Measurements from ENCODE around the gene CH25H. TPM values are rescaled to one million over a fixed set of nuclear protein-coding genes. Genes with fewer than 3 reads are reported as not detected.

The CH25H gene
- total RNA-seq, 4 donors from 2014 or later = 0.68 to 4.2 (median 1.1) TPM

DNA sequence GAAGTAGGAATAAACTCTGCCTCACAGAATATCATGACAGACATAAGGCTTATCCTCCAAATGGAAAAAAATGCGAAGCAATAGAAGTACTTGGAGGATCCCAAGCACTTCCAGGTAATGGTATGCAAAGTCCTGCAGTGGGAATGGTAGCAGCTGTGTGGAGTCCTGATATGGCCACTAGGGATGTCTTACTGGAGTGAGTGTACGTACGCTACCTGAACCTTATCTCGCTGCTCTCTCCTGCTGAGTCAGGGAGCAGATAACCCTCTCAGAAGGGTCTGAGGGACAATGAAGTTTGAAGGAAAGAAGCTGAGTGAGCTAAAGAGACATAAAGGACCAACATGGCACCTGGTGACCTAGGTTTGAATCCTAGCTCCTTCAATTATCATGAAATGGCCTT lies 42.2 kb downstream of the CH25H start:
- WGBS = 92% methylated on average over 4 of the region's 4 CpGs
- Histone ChIP-seq H3K27ac (no peak overlapping the region), H3K4me3 (no peak overlapping the region), H3K4me1 (peaks cover 40% of the 10 kb centered on the region), H3K36me3 (no peaks in the 10 kb centered on the region), H3K27me3 (no peaks in the 10 kb centered on the region), H3K9me3 (no peaks in the 10 kb centered on the region)
- no peak for DNase-seq (ENCODE audit: low spot score in 2 of 2)
- TF ChIP-seq, protein P1, sequence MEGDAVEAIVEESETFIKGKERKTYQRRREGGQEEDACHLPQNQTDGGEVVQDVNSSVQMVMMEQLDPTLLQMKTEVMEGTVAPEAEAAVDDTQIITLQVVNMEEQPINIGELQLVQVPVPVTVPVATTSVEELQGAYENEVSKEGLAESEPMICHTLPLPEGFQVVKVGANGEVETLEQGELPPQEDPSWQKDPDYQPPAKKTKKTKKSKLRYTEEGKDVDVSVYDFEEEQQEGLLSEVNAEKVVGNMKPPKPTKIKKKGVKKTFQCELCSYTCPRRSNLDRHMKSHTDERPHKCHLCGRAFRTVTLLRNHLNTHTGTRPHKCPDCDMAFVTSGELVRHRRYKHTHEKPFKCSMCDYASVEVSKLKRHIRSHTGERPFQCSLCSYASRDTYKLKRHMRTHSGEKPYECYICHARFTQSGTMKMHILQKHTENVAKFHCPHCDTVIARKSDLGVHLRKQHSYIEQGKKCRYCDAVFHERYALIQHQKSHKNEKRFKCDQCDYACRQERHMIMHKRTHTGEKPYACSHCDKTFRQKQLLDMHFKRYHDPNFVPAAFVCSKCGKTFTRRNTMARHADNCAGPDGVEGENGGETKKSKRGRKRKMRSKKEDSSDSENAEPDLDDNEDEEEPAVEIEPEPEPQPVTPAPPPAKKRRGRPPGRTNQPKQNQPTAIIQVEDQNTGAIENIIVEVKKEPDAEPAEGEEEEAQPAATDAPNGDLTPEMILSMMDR (IDR thresholded peaks at IDR 0.05) = no peak

DNA sequence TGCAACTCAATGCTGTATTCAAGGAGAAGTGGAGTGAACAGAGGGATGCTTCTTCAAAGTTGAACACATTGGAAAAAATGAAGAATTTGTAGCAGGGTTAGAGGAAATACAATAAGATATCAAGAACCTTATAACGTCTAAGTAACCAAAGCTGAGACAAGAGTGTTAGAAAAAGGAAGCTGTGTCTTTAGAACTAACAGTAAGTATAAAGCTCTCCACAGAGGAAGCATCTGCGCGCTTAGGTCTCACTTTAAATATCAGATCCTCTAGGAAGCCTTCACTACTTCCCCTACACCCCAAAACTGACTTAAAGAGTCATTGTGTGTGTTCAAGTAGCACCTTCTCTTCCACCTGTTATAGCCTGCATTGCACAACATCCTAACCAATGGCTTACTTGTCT lies 43.0 kb downstream of the CH25H start:
- DNase-seq (ENCODE audit: low spot score in 2 of 2) = no peak
- Histone ChIP-seq H3K4me1 (peaks cover 40% of the 10 kb centered on the region), H3K4me3 (no peak overlapping the region), H3K27me3 (no peaks in the 10 kb centered on the region), H3K9me3 (no peaks in the 10 kb centered on the region), H3K36me3 (no peaks in the 10 kb centered on the region), H3K27ac (peak overlapping the region; percentile 68)
- WGBS = 49% methylated on average over 3 of the region's 3 CpGs
- no peak for TF ChIP-seq POLR2A (IDR thresholded peaks at IDR 0.05)

DNA sequence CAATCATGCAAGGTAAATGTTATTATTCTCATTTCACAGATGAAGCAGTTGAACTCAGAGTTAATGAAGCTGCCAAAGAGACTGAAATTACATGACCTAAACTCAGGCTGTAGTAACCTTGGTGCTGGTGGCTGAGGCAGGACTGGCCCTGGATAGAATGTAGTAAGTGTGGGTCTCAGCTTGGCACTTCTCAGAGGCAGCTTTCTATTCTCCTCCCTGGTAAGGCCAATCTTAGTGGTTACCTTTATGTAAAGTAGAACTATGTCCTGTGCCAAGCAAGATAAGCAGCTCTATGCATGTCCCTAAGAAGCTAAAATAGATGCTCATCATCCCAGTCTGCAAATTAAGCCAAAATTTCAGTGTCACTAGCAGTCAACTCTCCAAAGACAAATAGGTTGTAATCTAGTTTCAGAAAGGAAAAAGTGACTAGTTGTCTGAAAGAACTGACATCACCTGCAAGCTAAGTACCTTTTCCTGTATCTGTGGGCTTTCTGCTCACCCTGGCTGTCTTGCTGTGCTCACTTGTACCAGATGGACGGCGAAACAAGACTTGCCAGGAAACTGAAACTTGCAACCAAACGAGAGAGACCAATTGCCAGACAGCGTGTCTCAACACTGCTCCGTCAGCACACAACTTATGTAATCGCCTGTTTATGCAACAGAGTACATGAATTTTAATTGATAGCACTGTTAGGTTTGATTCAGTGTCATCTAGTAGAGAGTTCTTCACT lies 43.7 kb downstream of the CH25H start:
- Histone ChIP-seq H3K36me3 (no peaks in the 10 kb centered on the region), H3K9me3 (no peaks in the 10 kb centered on the region), H3K4me3 (no peak overlapping the region), H3K4me1 (peaks cover 39% of the 10 kb centered on the region), H3K27me3 (no peaks in the 10 kb centered on the region), H3K27ac (peak overlapping the region; percentile 68)
- peak; percentile 74 to 80 for DNase-seq (ENCODE audit: low spot score in 2 of 2)
- 34% methylated on average over 6 of the region's 6 CpGs for WGBS
- TF ChIP-seq POLR2AphosphoS5 (IDR thresholded peaks at IDR 0.05) (peak in 2 of 3 donors; percentile 85 to 89), EP300 (IDR thresholded peaks at IDR 0.05) (no peak)

DNA sequence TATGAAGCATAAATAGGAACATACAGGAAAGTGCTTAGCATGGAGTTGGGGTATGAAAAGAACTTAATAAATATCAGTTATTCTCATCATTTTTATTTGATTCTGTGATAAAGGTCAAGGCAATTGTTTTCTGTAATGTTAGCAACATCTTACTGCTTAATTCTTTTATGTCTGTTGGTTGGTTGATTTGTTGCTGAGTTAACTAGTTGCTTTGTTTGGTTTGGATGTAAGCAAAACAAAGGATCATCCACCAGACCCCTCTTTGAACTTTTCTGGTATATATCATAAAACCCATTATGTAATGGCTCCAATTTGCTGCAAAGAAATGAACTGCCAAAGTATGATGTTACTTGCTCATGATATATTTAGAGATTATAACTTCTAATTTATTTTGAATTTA lies 44.5 kb downstream of the CH25H start:
- Histone ChIP-seq H3K9me3 (no peaks in the 10 kb centered on the region), H3K36me3 (no peaks in the 10 kb centered on the region), H3K27ac (no peak overlapping the region), H3K4me1 (peaks cover 33% of the 10 kb centered on the region), H3K4me3 (no peak overlapping the region), H3K27me3 (no peaks in the 10 kb centered on the region)
- TF ChIP-seq POLR2AphosphoS5 (IDR thresholded peaks at IDR 0.05) = no peak
- TF ChIP-seq, protein P1 (IDR thresholded peaks at IDR 0.05) = no peak
- TF ChIP-seq POLR2A (IDR thresholded peaks at IDR 0.05) = no peak
- TF ChIP-seq EP300 (IDR thresholded peaks at IDR 0.05) = no peak
- no peak for DNase-seq (ENCODE audit: low spot score in 2 of 2)

DNA sequence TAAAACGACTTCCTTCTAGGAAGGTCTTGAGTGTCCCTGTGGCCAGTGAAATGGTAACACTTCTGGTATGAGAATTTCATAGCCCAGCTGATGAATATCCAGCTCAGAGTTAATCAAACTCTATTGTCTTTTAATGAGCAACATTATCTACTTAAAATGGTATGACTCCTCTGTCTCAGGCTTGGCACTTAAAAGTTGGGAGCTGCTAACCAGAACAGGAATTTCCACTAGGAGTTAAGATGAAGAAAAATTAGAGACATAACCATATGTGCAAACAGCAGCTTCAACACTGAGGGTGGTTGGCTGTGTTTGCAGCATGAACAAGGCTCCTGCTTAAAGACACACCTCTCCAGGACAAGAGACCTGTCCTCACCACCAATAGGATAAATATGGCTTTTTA lies 46.8 kb downstream of the CH25H start:
- Histone ChIP-seq H3K9me3 (no peaks in the 10 kb centered on the region), H3K36me3 (no peaks in the 10 kb centered on the region), H3K4me3 (no peak overlapping the region), H3K27me3 (no peaks in the 10 kb centered on the region), H3K27ac (no peak overlapping the region), H3K4me1 (peaks cover 27% of the 10 kb centered on the region)
- 77% methylated on average over 1 of the region's 1 CpG for WGBS
- TF ChIP-seq EP300 (IDR thresholded peaks at IDR 0.05) (no peak), POLR2A (IDR thresholded peaks at IDR 0.05) (no peak), POLR2AphosphoS5 (IDR thresholded peaks at IDR 0.05) (no peak)
- TF ChIP-seq, protein P1 (IDR thresholded peaks at IDR 0.05) = no peak
- DNase-seq (ENCODE audit: low spot score in 2 of 2) = no peak

DNA sequence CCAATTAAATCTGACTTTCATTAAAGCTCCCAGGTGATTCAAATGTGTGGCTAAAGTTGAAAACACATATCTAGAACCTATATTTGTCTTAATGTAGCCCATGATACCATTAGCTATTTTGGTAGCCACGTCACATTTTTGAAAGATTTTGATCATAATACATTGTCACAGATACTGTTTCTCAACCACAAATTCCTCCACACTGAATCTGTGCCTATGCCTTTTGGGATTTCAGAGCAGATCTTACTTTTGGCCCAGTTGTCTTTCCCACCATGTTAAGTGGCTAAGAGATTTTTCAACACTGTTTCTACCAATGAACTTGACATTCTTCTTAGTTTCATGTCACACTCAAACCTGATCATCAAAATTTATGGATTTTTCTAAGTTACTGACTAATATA lies 47.4 kb downstream of the CH25H start:
- Histone ChIP-seq H3K9me3 (no peaks in the 10 kb centered on the region), H3K27me3 (no peaks in the 10 kb centered on the region), H3K4me1 (peaks cover 23% of the 10 kb centered on the region), H3K36me3 (no peaks in the 10 kb centered on the region), H3K27ac (no peak overlapping the region), H3K4me3 (no peak overlapping the region)
- TF ChIP-seq POLR2AphosphoS5 (IDR thresholded peaks at IDR 0.05) = no peak
- TF ChIP-seq EP300 (IDR thresholded peaks at IDR 0.05) = no peak
- TF ChIP-seq, protein P1 (IDR thresholded peaks at IDR 0.05) = no peak
- TF ChIP-seq POLR2A (IDR thresholded peaks at IDR 0.05) = no peak
- no peak for DNase-seq (ENCODE audit: low spot score in 2 of 2)
- 55% methylated on average over 1 of the region's 1 CpG for WGBS
